ENCODE results near the gene CHRM1. TPM values are rescaled to one million over a fixed set of nuclear protein-coding genes. Genes with fewer than 3 reads are reported as not detected.

Gene CHRM1
- total RNA-seq, 1 donor from 2014 or later: not detected

DNA sequence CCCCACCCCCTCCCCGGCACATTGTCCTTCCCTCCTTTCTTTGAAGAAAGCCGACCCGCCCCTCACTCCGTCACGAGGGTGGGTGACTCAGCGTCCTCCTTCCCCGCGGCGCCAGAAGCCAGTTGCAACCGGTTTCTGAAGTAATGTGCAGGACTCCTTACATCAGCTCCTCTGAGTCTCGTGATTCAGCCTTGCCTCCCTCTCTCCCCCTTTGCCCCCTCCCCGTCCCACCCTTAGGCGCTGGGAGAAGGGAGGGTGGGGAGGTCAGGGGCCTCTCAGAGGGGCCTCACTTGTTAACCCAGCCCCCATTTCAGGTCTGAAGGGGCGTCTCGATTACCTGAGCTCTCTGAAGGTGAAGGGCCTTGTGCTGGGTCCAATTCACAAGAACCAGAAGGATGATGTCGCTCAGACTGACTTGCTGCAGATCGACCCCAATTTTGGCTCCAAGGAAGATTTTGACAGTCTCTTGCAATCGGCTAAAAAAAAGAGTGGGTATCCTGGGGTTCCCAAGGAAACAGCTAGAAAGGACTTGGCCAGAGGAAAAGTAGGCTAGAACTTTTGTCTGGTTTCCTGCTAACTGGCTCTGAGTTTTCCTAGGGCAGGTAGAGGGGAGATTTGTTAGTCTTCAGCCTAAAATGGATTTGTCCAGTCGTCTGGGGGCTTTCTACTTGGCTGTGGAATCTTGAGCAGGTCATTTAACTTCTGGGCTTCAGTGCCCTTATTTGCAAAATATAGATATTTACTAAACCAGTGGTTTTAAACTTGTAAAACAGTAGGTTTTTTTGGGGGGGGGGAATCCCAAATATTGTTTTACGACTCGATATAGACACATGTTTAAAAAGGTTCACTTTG, 39.4 kb downstream of the CHRM1 start:
- Mint-ChIP-seq H3K27ac (ENCODE audit: unreplicated experiment) (peak overlapping the region; percentile 99), H3K36me3 (ENCODE audit: low read depth, unreplicated experiment) (peaks cover 47% of the 10 kb centered on the region), H3K4me1 (ENCODE audit: unreplicated experiment) (peaks cover 58% of the 10 kb centered on the region), H3K4me3 (ENCODE audit: unreplicated experiment) (peak overlapping the region; percentile 100), H3K27me3 (ENCODE audit: unreplicated experiment) (peaks cover 16% of the 10 kb centered on the region), H3K9me3 (ENCODE audit: unreplicated experiment) (no peaks in the 10 kb centered on the region)
- TF ChIP-seq CTCF (IDR thresholded peaks at IDR 0.05; ENCODE audit: unreplicated experiment): no peak
- peak; percentile 81 for DNase-seq (ENCODE audit: low spot score)

DNA sequence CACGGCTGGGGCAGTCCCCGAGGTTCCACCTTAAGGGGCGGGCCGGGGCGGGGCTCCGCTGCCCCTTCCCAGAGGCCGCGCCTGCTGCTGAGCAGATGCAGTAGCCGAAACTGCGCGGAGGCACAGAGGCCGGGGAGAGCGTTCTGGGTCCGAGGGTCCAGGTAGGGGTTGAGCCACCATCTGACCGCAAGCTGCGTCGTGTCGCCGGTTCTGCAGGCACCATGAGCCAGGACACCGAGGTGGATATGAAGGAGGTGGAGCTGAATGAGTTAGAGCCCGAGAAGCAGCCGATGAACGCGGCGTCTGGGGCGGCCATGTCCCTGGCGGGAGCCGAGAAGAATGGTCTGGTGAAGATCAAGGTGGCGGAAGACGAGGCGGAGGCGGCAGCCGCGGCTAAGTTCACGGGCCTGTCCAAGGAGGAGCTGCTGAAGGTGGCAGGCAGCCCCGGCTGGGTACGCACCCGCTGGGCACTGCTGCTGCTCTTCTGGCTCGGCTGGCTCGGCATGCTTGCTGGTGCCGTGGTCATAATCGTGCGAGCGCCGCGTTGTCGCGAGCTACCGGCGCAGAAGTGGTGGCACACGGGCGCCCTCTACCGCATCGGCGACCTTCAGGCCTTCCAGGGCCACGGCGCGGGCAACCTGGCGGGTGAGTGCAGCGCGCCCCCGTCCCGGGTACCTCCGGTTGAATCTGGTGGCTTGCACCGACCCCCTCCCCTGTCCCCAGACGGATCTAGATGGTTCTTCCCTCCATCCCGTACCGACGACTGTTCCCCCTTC, 40.2 kb downstream of the CHRM1 start, which contains the start of gene SLC3A2:
TSS of gene SLC3A2 (plus strand) at position 94 of the 776 bp plus-strand sequence. CDS start at position 222, 128 bp downstream.
- H3K4me1 Mint-ChIP-seq (ENCODE audit: unreplicated experiment): peaks cover 58% of the 10 kb centered on the region
- H3K36me3 Mint-ChIP-seq (ENCODE audit: low read depth, unreplicated experiment): peaks cover 46% of the 10 kb centered on the region

GRCh38 chr11:62880231-62880802, 40.8 kb downstream of the CHRM1 start:
- DNase-seq (ENCODE audit: low spot score): peak; percentile 19
- Mint-ChIP-seq H3K4me3 (ENCODE audit: unreplicated experiment) (peak overlapping the region; percentile 100), H3K27ac (ENCODE audit: unreplicated experiment) (peak overlapping the region; percentile 99), H3K9me3 (ENCODE audit: unreplicated experiment) (no peaks in the 10 kb centered on the region), H3K4me1 (ENCODE audit: unreplicated experiment) (peaks cover 52% of the 10 kb centered on the region), H3K27me3 (ENCODE audit: unreplicated experiment) (peaks cover 16% of the 10 kb centered on the region), H3K36me3 (ENCODE audit: low read depth, unreplicated experiment) (peaks cover 42% of the 10 kb centered on the region)
- TF ChIP-seq CTCF (IDR thresholded peaks at IDR 0.05; ENCODE audit: unreplicated experiment): no peak

More for the DNA sequence above, 40.2 kb downstream of the CHRM1 start, which contains the start of gene SLC3A2:
- H3K9me3 Mint-ChIP-seq (ENCODE audit: unreplicated experiment): no peaks in the 10 kb centered on the region
- peak within 1 kb of the TSS; percentile 100 for H3K4me3 Mint-ChIP-seq (ENCODE audit: unreplicated experiment)
- peaks cover 16% of the 10 kb centered on the region for H3K27me3 Mint-ChIP-seq (ENCODE audit: unreplicated experiment)
- DNase-seq (ENCODE audit: low spot score): peak; percentile 87
- H3K27ac Mint-ChIP-seq (ENCODE audit: unreplicated experiment): peak within 1 kb of the TSS; percentile 99
- TF ChIP-seq CTCF (IDR thresholded peaks at IDR 0.05; ENCODE audit: unreplicated experiment): peak; percentile 59

DNA sequence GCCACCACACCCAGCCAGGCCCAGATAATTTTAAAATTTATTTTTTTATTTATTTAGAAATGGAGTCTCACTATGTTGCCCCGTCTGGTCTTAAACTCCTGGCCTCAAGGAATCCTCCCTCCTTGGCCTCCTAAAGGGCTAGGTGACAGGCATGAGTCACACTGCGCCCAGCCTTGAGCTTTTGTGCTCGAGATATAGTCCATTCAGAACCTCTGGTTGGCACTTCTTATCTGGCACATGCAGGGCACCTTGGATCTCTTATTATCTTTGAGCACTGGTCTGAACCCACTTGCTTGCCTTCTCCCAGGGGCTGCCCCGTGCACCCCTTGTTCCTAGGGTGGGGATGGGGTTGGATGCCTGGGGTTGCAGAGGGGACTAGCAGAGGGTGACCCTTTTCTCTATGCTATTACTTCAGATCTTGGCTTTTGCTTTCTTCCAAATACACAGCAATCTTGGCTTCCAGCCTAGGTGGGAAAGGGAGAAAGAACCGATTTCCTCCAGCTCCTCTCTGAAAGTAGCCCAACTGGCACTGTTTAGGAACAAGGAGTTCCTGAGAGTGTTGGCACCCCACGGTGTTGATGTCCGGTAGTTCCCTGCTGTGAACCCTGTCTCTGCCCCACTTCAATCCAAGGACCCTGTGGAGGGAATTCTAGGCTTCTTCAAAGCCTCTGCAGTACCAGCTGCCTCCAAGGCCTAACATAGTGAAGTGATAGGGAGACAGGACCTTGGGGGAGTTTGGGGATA, 41.8 kb downstream of the CHRM1 start:
- Mint-ChIP-seq H3K4me3 (ENCODE audit: unreplicated experiment) (peak overlapping the region; percentile 100), H3K27ac (ENCODE audit: unreplicated experiment) (peak overlapping the region; percentile 83), H3K9me3 (ENCODE audit: unreplicated experiment) (no peaks in the 10 kb centered on the region), H3K27me3 (ENCODE audit: unreplicated experiment) (peaks cover 16% of the 10 kb centered on the region), H3K36me3 (ENCODE audit: low read depth, unreplicated experiment) (peaks cover 37% of the 10 kb centered on the region), H3K4me1 (ENCODE audit: unreplicated experiment) (peaks cover 48% of the 10 kb centered on the region)
- no peak for TF ChIP-seq CTCF (IDR thresholded peaks at IDR 0.05; ENCODE audit: unreplicated experiment)
- no peak for DNase-seq (ENCODE audit: low spot score)
